Measurements from ENCODE around the gene CYP27A1. TPM values are rescaled to one million over a fixed set of nuclear protein-coding genes. Genes with fewer than 3 reads are reported as not detected.

The CYP27A1 gene
- total RNA-seq, 1 donor from 2014 or later, result 53.1 TPM

- peaks cover 27% of the 10 kb centered on the region for H3K27me3 ChIP-seq
- no peak overlapping the region for H3K27ac ChIP-seq
- TF ChIP-seq, protein P1, sequence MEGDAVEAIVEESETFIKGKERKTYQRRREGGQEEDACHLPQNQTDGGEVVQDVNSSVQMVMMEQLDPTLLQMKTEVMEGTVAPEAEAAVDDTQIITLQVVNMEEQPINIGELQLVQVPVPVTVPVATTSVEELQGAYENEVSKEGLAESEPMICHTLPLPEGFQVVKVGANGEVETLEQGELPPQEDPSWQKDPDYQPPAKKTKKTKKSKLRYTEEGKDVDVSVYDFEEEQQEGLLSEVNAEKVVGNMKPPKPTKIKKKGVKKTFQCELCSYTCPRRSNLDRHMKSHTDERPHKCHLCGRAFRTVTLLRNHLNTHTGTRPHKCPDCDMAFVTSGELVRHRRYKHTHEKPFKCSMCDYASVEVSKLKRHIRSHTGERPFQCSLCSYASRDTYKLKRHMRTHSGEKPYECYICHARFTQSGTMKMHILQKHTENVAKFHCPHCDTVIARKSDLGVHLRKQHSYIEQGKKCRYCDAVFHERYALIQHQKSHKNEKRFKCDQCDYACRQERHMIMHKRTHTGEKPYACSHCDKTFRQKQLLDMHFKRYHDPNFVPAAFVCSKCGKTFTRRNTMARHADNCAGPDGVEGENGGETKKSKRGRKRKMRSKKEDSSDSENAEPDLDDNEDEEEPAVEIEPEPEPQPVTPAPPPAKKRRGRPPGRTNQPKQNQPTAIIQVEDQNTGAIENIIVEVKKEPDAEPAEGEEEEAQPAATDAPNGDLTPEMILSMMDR (IDR thresholded peaks at IDR 0.05), result no peak
- H3K36me3 ChIP-seq, result no peaks in the 10 kb centered on the region
- no peak for DNase-seq (ENCODE audit: low spot score in 2 of 2)
- intact Hi-C loops (cut with DNase I), result no loop called here
- H3K9me3 ChIP-seq, result no peaks in the 10 kb centered on the region
- H3K4me1 ChIP-seq, result peaks cover 0 to 14% of the 10 kb centered on the region in 2 donors
- H3K4me3 ChIP-seq, result no peak overlapping the region
Measured at GRCh38 chr2:218856896-218857243, 74.9 kb downstream of the CYP27A1 start.

- Histone ChIP-seq H3K4me1 (peaks cover 0 to 14% of the 10 kb centered on the region in 2 donors), H3K27ac (no peak overlapping the region), H3K9me3 (no peaks in the 10 kb centered on the region), H3K27me3 (peaks cover 28% of the 10 kb centered on the region), H3K4me3 (no peak overlapping the region), H3K36me3 (no peaks in the 10 kb centered on the region)
- intact Hi-C loops (cut with DNase I), result no loop called here
- DNase-seq (ENCODE audit: low spot score in 2 of 2), result no peak
- TF ChIP-seq, protein P1 (IDR thresholded peaks at IDR 0.05), result no peak
Measured at GRCh38 chr2:218857371-218858137, 75.6 kb downstream of the CYP27A1 start.

DNA sequence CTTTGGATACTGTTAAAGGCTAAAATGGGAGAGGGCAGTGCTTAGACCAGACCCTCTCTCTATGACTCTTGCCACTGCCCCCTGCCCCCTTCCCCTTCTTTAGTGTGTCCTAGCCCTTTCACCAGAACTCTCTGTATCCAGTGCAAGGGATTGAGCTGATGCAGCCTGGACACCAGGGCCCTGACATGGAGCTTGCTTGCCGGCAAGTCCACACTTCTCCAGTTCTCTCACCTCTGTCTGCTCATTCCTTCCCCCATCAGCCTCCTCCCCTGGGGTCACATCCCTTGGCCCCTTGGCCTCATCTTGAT lies 76.1 kb downstream of the CYP27A1 start:
- H3K4me1 ChIP-seq, result peaks cover 0 to 14% of the 10 kb centered on the region in 2 donors
- no peaks in the 10 kb centered on the region for H3K36me3 ChIP-seq
- H3K27ac ChIP-seq, result no peak overlapping the region
- peaks cover 28% of the 10 kb centered on the region for H3K27me3 ChIP-seq
- TF ChIP-seq, protein P1 (IDR thresholded peaks at IDR 0.05), result no peak
- no peak overlapping the region for H3K4me3 ChIP-seq
- intact Hi-C loops (cut with DNase I), result no loop called here
- H3K9me3 ChIP-seq, result no peaks in the 10 kb centered on the region
- no peak for DNase-seq (ENCODE audit: low spot score in 2 of 2)

DNA sequence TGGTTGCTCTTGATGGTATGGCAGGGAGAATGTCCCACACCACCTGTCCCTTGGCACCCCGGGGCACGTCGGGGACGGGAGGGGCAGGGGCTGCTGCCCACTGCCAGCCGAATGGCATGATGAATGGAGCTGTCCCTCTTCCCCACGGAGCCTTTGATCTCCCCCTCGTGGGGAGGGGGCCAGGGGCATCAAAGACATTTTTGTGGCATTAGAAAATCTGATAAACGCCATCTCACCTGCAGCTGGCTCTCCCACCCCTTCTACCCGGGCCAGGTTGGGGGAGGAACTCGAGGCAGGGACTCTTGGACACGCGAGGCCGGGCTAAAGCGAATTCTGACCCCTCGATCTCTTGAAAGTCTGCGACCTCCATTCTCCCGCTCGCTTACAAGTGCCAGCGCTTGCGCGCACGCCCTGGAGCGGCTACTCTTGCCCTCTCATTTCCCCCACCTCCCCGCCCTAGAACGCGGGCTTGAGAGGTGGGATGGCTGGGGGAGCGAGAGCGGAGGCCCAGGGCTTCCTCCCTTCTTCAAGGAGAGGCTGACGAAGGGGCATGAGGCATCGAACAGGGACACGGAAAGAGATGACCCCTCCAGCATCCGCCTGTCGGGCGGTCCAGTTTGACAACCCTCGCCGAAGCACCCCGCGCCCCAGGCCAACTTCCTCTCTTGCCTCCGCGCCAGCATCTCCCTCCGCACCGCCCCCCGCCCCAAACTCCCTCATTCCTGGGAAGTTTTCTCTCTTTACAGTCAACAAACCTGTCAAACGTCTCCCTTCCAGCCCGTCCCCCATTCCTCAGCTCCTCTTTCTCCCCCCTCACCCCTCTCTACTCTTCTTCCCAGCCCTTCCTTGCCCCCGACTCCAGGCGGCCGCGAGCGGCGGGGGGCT lies 77.0 kb downstream of the CYP27A1 start:
- peaks cover 28% of the 10 kb centered on the region for H3K27me3 ChIP-seq
- intact Hi-C loops (cut with DNase I), result no loop called here

GRCh38 chr2:218859556-218859987 lies 77.6 kb downstream of the CYP27A1 start, which contains the start of gene WNT6:
Gene WNT6, plus strand, starts transcription at chr2:218859805. Its CDS starts 233 bp downstream, at chr2:218860038.
- Histone ChIP-seq H3K9me3 (no peaks in the 10 kb centered on the region), H3K27me3 (peaks cover 28% of the 10 kb centered on the region), H3K4me3 (peak within 1 kb of the TSS; percentile 45 to 57), H3K27ac (no peak within 1 kb of the TSS), H3K4me1 (peaks cover 0 to 14% of the 10 kb centered on the region in 2 donors), H3K36me3 (no peaks in the 10 kb centered on the region)
- TF ChIP-seq, protein P1 (IDR thresholded peaks at IDR 0.05), result no peak
- no peak for DNase-seq (ENCODE audit: low spot score in 2 of 2)
- intact Hi-C loops (cut with DNase I), result no loop called here

More for the DNA sequence above, 77.0 kb downstream of the CYP27A1 start:
- Histone ChIP-seq H3K4me3 (peak overlapping the region; percentile 45 to 57), H3K36me3 (no peaks in the 10 kb centered on the region), H3K4me1 (peaks cover 0 to 14% of the 10 kb centered on the region in 2 donors), H3K27ac (no peak overlapping the region), H3K9me3 (no peaks in the 10 kb centered on the region)
- TF ChIP-seq, protein P1 (IDR thresholded peaks at IDR 0.05), result no peak
- no peak for DNase-seq (ENCODE audit: low spot score in 2 of 2)
